ENCODE results near the gene SLC16A4. TPM values are rescaled to one million over a fixed set of nuclear protein-coding genes. Genes with fewer than 3 reads are reported as not detected.
A peak's percentile ranks its signal among the peaks of the same experiment; 100 is the strongest.

SLC16A4 gene
- total and polyA plus RNA-seq, 12 donors: 1.1 to 15.7 (median 4.8) TPM

- H3K9me3 ChIP-seq (replicated peaks in 1 of 3): no peaks in the 10 kb centered on the region
- H3K36me3 ChIP-seq (replicated peaks in 1 of 2): no peaks in the 10 kb centered on the region
- H3K4me1 ChIP-seq (replicated peaks in 1 of 2): peaks cover 4 to 18% of the 10 kb centered on the region in 2 donors
- no peaks in the 10 kb centered on the region for H3K27me3 ChIP-seq
- no peak overlapping the region for H3K4me3 ChIP-seq
- no peak for TF ChIP-seq CTCF (IDR thresholded peaks at IDR 0.05)
- TF ChIP-seq POLR2A (IDR thresholded peaks at IDR 0.05): no peak
- DNase-seq: no peak
- H3K27ac ChIP-seq: no peak overlapping the region
- 51 to 74% (median 67%) methylated on average over 6 of the region's 6 CpGs for WGBS, 4 donors
- intact Hi-C loops (cut with DNase I): no loop called here
These were observed 39.5 kb upstream of the SLC16A4 start for GRCh38 chr1:110430366-110430765.

- H3K27ac ChIP-seq: no peak overlapping the region
- no peak for DNase-seq
- TF ChIP-seq POLR2A (IDR thresholded peaks at IDR 0.05) (no peak), CTCF (IDR thresholded peaks at IDR 0.05) (no peak)
- WGBS, 4 donors: 73 to 82% (median 74%) methylated on average over 3 to 4 of the region's 4 CpGs
- H3K9me3 ChIP-seq (replicated peaks in 1 of 3): no peaks in the 10 kb centered on the region
- H3K36me3 ChIP-seq (replicated peaks in 1 of 2): no peaks in the 10 kb centered on the region
- H3K4me3 ChIP-seq: no peak overlapping the region
- intact Hi-C loops (cut with DNase I): no loop called here
- H3K27me3 ChIP-seq: no peaks in the 10 kb centered on the region
- peaks cover under 1 to 9% of the 10 kb centered on the region in 2 donors for H3K4me1 ChIP-seq (replicated peaks in 1 of 2)
These were observed 38.1 kb upstream of the SLC16A4 start for GRCh38 chr1:110428946-110429345.

- H3K9me3 ChIP-seq (replicated peaks in 1 of 3): no peaks in the 10 kb centered on the region
- no peak overlapping the region for H3K27ac ChIP-seq
- TF ChIP-seq CTCF (IDR thresholded peaks at IDR 0.05) (no peak), POLR2A (IDR thresholded peaks at IDR 0.05) (no peak)
- intact Hi-C loops (cut with DNase I): no loop called here
- DNase-seq: no peak
- WGBS, 4 donors: 42 to 66% (median 53%) methylated on average over 2 to 4 of the region's 4 CpGs
- H3K27me3 ChIP-seq: no peaks in the 10 kb centered on the region
- no peaks in the 10 kb centered on the region for H3K36me3 ChIP-seq (replicated peaks in 1 of 2)
- no peaks in the 10 kb centered on the region for H3K4me1 ChIP-seq (replicated peaks in 1 of 2)
- H3K4me3 ChIP-seq: no peak overlapping the region
These were observed 36.0 kb upstream of the SLC16A4 start for GRCh38 chr1:110426854-110427253.

GRCh38 chr1:110425612-110426152 is 34.9 kb upstream of the SLC16A4 start:
- H3K36me3 ChIP-seq (replicated peaks in 1 of 2): no peaks in the 10 kb centered on the region
- no peak for TF ChIP-seq POLR2A (IDR thresholded peaks at IDR 0.05)
- no peaks in the 10 kb centered on the region for H3K9me3 ChIP-seq (replicated peaks in 1 of 3)
- H3K4me1 ChIP-seq (replicated peaks in 1 of 2): peaks cover 0 to under 1% of the 10 kb centered on the region in 2 donors
- H3K27ac ChIP-seq: peak overlapping the region in 1 of 5 donors; percentile 78
- WGBS, 4 donors: 80 to 81% (median 81%) methylated on average over 7 to 9 of the region's 9 CpGs
- no peak for DNase-seq
- no peaks in the 10 kb centered on the region for H3K27me3 ChIP-seq
- intact Hi-C loops (cut with DNase I): no loop called here
- H3K4me3 ChIP-seq: no peak overlapping the region
